Epithelial cell of proximal tubule (primary cell): ENCODE data around the gene KMT2E. TPM values are rescaled to one million over a fixed set of nuclear protein-coding genes. Genes with fewer than 3 reads are reported as not detected.

ENCODE experiments used
- DNase-seq: peaks from one replicate; pipeline ENCODE4 v3.0.0-alpha.2; 2011; ENCODE audit warnings: low read depth
- H3K4me3 ChIP-seq: 2 replicates; pipeline ENCODE4 v1.5.1; 2011; ENCODE audit warnings: low read depth, mild to moderate bottlenecking, low read length
- total RNA-seq: library from RNA; depleted of rRNA; stranded (reverse); fragments of >200 nt; gene quantifications from 2 replicates; pipeline ENCODE4 v1.2.3, GENCODE V29; 2015
- TF ChIP-seq, protein P1 (sequence below): conservative IDR thresholded peaks from 2 replicates; pipeline ENCODE4 v1.5.1; 2012; ENCODE audit warnings: low read depth, mild to moderate bottlenecking, low read length

KMT2E gene, protein sequence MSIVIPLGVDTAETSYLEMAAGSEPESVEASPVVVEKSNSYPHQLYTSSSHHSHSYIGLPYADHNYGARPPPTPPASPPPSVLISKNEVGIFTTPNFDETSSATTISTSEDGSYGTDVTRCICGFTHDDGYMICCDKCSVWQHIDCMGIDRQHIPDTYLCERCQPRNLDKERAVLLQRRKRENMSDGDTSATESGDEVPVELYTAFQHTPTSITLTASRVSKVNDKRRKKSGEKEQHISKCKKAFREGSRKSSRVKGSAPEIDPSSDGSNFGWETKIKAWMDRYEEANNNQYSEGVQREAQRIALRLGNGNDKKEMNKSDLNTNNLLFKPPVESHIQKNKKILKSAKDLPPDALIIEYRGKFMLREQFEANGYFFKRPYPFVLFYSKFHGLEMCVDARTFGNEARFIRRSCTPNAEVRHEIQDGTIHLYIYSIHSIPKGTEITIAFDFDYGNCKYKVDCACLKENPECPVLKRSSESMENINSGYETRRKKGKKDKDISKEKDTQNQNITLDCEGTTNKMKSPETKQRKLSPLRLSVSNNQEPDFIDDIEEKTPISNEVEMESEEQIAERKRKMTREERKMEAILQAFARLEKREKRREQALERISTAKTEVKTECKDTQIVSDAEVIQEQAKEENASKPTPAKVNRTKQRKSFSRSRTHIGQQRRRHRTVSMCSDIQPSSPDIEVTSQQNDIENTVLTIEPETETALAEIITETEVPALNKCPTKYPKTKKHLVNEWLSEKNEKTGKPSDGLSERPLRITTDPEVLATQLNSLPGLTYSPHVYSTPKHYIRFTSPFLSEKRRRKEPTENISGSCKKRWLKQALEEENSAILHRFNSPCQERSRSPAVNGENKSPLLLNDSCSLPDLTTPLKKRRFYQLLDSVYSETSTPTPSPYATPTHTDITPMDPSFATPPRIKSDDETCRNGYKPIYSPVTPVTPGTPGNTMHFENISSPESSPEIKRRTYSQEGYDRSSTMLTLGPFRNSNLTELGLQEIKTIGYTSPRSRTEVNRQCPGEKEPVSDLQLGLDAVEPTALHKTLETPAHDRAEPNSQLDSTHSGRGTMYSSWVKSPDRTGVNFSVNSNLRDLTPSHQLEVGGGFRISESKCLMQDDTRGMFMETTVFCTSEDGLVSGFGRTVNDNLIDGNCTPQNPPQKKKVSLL (N-terminal part only)
- total RNA-seq = 19.8 and 46.4 TPM in 2 replicates

DNA sequence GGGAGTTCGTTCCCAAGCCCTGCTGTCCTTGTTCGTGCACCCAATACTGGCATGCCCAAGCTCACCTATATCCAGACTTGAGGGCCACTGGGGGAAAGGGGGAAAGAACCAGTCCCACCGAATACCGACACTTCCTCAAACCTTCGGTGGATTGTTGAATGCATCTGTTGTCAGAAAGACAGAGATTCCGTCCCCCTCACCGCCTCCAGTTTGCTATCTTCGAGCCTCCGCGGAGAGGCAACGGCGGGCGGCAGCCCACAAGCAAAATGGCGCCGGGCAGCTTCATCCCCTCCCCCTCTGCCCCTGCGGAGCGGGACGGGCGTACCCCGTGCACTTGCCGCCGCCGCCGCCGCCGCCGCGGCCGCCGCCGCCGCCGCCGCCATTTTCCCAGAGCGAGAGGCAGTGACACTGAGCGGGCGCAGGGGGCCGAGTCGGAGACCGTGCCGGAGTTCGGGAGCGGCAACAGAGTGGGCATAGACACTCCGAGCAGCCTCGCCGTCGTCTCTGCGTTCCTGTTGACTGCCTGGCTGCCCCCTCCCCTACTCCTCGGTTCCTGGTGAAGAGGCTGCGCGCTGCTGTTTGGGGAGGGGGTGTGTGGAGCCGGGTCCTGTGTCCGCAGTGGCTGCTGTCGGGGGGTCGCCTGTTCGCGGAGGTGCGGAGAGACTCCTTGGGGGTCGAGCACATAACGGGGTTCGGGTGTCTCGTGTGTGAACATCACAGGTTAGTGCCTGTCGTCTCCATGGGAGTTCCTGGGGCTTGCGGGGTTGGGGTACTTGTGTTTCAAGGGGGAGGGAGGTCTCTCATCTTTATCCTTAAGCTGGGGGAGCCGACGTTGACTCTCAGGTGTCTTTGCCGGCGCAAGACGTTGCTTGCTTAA, at the start of gene KMT2E:
TSS of gene KMT2E (plus strand) at position 390 of the 877 bp plus-strand sequence. CDS start 26,748 bp downstream, outside the sequence.
- no peak for DNase-seq
- TF ChIP-seq, protein P1, sequence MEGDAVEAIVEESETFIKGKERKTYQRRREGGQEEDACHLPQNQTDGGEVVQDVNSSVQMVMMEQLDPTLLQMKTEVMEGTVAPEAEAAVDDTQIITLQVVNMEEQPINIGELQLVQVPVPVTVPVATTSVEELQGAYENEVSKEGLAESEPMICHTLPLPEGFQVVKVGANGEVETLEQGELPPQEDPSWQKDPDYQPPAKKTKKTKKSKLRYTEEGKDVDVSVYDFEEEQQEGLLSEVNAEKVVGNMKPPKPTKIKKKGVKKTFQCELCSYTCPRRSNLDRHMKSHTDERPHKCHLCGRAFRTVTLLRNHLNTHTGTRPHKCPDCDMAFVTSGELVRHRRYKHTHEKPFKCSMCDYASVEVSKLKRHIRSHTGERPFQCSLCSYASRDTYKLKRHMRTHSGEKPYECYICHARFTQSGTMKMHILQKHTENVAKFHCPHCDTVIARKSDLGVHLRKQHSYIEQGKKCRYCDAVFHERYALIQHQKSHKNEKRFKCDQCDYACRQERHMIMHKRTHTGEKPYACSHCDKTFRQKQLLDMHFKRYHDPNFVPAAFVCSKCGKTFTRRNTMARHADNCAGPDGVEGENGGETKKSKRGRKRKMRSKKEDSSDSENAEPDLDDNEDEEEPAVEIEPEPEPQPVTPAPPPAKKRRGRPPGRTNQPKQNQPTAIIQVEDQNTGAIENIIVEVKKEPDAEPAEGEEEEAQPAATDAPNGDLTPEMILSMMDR = no peak
- peak within 1 kb of the TSS; percentile 90 for H3K4me3 ChIP-seq

DNA sequence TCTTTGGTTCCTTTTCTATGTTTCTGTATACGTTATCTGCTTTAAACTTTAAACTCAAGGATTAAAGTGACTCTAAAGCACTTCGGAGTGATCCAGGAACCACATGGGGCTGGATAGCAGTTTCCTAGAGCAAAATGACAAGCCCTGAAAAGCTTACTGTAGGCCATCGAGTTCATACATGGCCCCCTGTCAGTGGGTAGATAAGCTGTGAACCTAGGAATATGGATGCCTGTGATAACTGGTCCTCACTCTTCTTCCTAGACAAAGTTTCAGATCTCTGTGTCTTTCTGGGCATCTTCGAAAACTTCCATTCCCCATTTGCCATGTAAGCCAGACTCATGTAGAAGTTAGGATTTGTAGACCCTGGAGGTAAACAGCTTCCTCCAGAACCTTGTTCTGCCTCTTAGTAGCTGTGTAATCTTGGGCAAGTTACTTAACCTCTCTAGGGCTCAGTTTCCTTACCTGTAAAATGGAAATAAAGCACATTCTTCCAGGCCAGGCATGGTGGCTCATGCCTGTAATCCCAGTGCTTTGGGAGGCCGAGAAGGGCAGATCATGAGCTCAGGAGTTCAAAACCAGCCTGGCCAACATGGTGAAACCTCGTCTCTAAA, 49.3 kb upstream of the KMT2E start:
- TF ChIP-seq, protein P1 = no peak
- DNase-seq = no peak

DNA sequence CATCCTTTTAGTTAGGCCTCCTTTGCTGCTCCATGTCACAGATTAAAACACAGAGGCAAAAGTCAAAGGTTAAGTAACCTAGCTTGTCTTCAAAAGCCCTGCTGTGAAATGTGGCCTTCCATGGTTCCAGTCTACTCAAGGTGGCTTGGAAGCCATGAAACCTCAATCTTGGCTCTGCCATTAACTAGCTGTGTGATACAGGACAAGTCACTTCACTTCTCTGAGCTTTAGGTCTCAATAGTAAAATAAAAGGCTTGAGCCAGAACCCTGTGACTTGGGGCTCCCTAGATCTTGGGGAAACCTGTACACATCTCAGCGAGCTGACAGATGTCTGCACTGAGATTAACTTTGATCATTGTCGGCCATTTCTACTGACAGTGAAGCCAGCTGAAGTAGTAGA, 48.0 kb upstream of the KMT2E start:
- no peak for DNase-seq
- no peak overlapping the region for H3K4me3 ChIP-seq
- TF ChIP-seq, protein P1 = no peak

More for the DNA sequence above, 49.3 kb upstream of the KMT2E start:
- H3K4me3 ChIP-seq = no peak overlapping the region

DNA sequence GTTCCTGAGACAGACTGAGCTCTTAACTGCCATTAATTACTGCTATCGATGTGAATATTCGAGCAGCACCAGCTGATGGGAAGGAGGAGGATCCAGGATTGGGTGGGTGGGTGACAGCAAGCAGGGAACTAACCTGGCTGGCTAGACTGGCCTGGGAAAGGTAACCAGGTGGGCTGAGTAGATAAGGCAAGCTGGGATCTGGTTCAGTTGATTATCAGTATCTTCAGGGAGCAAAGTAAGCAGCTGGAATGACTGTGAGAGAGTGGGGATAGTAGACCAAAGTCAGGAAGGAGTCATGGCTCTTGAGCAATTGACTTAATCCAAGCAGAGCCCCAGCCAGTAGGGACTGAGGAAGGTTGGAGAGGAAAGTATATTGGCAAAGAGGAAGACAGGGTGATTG, 46.9 kb upstream of the KMT2E start:
- TF ChIP-seq, protein P1 = no peak
- H3K4me3 ChIP-seq = no peak overlapping the region
- DNase-seq = no peak

DNA sequence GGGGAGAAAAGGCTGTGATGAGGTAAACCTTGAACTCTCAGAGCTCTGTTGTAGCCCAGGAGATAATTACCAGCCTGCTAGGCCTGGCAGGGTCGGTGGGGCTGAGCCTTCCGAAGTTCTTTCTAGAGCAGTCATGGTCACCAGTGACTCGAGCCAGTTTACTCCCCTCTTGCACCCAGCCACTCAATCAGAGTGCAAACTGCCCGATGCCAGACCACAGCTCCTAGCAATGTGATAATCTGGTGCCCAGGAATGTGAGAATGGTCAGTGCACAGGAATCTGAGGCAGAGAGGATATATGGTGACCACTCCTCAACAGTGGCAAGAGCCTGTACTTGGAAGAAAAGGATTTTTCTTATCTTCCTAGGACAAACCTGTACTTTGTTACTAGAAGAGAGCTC, 46.4 kb upstream of the KMT2E start:
- TF ChIP-seq, protein P1 = no peak
- no peak overlapping the region for H3K4me3 ChIP-seq
- DNase-seq = no peak
